ENCODE results near the gene TASOR2. TPM values are rescaled to one million over a fixed set of nuclear protein-coding genes. Genes with fewer than 3 reads are reported as not detected.

Gene TASOR2
- total RNA-seq, 1 experiment from 2014 or later: 86.6 TPM

Other genes with a start within 250 kb of the TASOR2 start
- gene CALML5, start 185.3 kb upstream of the TASOR2 start, total RNA-seq (2014; rRNA removed; shearing (Covaris generic)): not detected in 2 replicates
- gene CALML3, start 159.9 kb upstream of the TASOR2 start, total RNA-seq (2014; rRNA removed; shearing (Covaris generic)): not detected in 2 replicates
- 18.3 and 19.1 TPM in 2 replicates for gene ASB13, start 18.2 kb upstream of the TASOR2 start, total RNA-seq (2014; rRNA removed; shearing (Covaris generic))
- gene GDI2, start 128.6 kb downstream of the TASOR2 start, total RNA-seq (2014; rRNA removed; shearing (Covaris generic)): 250 and 279 TPM in 2 replicates
- 5.5 and 5.8 TPM in 2 replicates for gene ANKRD16, start 205.1 kb downstream of the TASOR2 start, total RNA-seq (2014; rRNA removed; shearing (Covaris generic))
- gene FBH1, start 205.4 kb downstream of the TASOR2 start, total RNA-seq (2014; rRNA removed; shearing (Covaris generic)): 30.8 and 37.9 TPM in 2 replicates

All from NCI-H460 (cell line).